GM18861 (cell line): ENCODE results near the gene ACTG1.

Experiments used
- ATAC-seq: cut with Tn5 transposase; IDR thresholded peaks from one replicate; pipeline ENCODE4 v1.9.1; 2021; ENCODE audit not compliant: unreplicated experiment

The ACTG1 gene

DNA sequence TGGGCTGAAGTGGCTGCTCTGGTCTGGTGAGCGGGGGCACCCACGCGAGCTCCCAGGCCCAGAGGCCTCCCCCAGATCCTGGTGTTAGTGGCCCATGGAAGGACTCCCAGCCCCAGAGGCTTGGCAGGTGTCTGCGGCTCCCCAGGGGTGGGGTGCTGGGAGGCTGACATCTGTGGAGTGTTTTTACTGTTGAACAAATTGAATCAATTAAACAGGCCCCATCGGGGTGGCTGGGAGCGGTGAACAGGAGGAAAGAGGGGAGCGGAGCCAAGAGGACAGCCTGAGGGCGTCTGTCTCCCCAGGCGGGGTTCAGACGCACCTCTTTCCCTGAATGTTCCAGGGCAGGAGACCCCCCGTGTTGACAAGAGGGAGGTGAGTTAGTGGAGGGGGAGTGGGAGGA lies 29.9 kb downstream of the ACTG1 start:
- no peak for ATAC-seq

DNA sequence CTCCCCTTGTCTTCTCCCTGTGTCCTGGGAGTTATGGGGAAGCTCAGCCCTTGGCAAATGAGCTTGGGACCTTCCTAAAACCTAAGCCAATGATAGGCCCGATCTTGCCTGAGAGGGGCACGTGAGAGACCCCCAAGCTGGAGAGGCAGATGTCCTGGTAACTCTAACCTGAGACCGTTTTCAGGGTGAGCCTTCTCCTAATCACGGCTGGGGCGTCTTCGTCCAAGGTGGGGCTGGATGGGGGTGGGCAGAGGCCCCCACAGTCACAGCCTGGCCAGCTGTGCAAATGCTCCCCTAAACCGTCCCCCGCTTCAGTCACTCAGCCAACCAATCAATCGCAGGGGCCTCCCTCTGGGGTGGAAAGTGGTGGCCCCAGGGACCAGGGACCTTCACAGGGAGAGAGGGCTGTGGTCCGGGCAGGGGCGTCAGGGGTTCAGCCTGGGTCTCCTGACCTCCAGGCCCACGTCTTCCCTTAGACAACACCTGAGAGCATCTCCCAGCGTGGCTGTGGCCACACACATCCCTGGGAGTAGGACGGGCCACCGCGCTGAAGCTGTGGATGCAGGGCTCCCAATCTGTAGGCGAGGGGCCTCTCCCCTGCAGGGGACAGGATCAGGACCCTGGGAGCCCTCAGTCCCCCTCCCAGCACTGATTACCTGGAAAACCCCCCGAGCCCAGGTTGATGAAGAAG lies 30.6 kb downstream of the ACTG1 start:
- no peak for ATAC-seq

DNA sequence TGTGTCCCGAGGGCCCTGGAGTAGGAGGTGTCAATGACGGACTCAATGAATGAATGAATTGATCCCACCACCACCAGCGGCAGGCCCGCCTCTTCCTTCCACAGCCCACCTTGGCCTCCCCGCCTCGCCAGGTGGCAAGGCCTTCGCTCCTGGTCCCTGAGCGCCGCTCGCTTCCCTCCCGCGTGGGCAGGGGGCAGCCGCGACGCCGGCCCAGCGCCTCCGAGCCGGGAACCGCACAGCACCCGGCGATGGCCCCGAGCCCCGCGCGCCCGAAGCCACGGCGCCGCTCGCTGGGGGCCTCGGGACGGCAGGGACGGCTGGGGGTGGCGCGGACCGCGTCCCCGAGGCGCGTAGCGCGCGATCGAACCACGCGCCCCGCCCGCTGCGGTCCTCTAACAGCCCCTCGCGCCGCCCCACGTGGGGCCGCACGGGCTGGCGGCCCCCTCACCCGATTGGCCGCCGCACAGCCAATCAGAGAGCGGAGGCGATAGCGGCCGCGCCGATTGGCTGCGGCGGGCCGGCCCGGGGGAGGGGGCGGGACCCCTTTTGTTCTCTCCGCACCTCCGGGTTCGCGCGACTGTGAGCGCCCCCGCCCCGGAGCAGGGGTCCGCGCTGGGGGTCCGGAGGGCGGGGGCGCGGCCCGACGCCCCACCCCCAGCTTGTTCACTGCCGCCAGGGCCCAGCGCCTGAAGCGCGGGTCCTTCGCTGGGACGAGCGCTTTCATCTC lies 31.4 kb downstream of the ACTG1 start:
- no peak for ATAC-seq

DNA sequence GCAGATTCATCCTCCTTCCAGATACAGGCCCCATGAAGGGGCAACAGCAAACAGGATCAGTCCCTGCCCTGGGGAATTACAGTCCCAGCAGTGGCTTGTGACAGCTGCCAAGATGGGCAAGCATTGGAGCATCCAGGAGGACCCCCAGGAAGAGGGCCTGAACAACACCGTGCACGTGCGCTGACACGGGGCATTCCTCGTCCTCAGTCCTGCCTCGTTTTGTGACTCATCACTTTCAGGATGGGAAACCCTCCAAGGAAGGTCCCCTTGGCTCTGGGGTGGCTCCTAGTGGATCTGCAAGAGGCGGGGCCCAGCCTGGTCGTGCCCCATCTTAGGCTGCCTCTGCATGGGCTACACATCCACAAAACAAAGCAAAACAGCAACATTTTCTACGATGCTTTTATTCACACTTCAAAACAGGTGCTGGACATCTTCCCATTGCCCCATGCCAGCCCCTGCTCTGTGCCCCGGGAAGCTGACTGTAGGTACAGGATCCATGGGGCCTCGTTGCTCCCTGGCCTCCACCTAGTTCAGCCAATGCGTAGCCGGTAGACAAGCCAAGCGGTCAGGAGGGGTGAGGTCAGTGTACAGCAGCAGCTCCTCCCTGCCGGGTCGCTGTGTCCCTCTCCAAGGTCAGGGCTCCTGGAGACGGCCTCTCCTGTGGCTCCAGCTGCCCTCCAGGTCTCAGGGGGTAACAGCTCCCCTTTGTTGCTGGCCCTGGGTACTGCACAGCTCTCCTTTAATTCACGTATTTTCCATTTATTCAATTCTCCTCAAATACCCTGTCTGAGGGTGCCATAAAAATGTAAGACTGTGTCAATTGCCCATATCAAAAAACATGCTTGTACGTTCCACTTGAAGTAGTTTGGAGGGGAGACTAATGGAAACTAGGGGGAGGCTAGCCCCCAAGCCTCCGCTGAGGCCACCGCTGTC lies 32.2 kb downstream of the ACTG1 start:
- ATAC-seq, result no peak

DNA sequence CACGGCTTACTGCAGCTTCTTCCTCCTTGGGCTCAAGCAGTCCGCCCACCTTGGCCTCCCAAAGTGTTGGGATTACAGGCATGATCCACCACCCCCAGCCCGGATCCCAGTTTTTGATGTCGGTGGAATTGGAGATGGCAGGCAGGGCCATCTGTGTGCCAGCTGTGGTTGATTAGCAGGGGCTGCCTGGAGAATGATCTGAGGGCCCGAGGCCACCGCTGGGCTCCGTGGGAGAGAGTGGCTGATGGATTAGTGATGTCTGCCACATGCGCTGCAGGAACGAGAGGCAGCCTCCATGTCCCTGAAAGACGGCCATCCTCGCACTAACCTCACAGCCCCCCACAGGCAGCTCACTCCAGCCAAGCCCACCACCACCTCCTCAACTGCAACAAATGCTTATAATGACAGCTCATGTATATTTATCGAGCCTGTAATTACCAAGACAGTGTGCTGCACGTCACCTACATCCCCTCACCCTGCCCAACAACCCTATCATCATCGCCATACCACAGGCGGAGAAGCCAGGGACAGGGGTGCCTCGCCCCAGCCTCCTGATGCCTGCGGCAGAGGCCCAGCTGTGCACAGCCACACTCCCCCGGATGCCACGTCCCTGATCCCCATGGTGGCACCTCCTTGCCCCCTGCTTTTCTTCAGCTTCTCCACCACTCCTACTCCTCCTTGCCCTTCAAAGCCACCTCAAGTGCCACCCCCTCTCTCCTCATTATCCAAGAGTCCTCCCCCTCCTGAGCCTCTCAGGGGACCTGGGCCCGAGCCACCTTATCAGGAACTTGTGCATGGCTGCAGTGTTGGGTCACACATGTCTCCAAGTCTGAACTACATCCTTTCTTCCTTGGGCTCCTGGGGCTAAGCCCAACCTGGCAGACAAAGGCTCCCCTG lies 33.2 kb downstream of the ACTG1 start:
- no peak for ATAC-seq

DNA sequence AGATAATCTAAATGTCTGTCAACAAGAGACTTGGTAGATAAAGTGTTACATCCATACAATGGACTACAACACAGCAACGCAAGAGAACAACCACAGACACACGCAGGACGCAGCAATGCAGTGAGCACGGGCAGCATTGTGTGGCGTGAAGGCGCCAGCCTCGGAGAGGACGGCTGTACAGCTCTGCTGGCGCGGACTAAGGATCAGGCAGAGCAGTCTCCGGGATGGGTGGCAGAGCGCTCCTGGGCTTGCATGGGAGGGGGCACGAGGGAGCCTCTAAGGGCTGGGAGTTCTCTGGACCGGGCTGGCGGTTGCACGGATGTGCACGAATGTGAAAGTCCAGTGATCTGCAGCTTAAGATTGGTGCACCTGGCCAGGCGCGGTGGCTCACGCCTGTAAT lies 34.5 kb downstream of the ACTG1 start:
- ATAC-seq, result no peak

DNA sequence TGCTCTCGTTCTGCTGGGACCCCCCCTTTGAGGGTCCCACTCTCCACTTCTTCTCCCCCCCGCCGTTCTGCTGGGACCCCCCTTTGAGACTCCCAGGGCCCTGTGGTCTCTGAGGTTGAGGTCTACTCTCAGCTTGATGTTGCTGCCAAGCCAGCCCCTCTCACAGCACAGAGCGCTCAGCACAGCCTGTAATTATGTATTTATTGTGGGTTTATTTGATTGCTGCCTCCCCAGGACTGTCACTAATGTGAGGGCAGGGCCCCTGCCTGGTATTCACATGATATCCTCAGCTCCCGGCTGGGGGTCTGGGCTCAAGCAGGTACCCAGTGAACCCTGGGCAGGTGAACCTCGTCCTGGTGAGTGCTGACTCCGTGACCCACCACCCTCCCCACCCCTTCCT lies 35.4 kb downstream of the ACTG1 start:
- ATAC-seq, result no peak

DNA sequence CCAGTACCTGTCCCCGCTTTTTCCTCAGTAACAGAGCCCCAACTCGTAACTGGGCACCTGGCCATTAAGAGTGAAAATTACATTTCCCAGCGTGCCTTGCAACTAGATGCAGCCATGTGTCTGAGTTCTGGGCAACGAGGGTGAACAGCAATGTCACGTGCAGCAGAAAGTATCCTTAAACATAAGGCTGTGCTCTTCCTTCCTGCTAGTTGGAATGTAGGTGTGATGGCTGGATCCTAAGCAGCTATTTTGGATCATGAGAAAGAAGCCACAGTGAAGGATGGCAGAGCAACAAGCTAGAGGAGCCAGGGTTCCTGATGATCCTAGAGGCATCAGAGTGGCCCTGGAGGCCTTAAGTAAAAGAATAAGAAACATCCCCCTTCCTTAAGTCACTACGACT lies 36.0 kb downstream of the ACTG1 start:
- no peak for ATAC-seq

DNA sequence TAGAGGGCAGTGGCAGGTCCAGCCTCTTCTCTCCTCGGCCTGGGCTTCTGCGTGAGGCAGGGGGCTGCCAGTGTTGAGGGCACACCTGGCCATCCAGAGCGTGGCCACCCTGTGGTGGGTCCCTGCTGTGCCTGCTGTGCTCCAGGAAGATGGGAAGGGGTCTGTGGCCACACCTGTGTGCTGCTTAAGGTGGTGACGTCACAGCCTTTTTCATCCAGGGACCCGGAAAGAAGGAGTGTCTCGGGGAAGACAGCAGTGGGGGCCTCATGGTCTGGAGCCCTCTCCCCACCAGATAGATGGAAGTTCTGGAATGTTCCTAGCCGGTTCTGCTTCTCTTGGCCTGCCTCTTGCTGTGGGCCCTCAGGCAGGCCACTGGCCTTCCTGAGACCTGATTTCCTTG lies 36.5 kb downstream of the ACTG1 start:
- no peak for ATAC-seq

DNA sequence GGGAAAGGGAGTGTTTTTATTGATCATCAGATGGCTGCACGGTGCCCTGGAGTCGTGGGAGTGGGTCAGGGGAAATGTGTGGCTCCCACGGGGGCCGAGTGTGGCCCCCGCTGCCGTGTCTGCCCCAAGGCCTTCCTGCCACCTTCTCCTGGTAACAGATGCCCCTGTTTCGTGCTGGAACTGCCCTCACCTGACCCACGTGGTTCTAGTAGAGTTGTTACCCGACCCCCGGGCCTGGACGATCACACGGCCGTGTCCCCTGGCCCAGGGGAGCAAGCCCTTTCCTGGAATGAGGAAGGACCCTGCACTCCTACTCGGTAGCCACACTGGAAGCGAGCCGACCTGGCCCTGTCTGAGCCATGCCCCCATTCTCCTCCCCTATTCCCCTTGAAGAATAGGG lies 37.6 kb downstream of the ACTG1 start:
- no peak for ATAC-seq

DNA sequence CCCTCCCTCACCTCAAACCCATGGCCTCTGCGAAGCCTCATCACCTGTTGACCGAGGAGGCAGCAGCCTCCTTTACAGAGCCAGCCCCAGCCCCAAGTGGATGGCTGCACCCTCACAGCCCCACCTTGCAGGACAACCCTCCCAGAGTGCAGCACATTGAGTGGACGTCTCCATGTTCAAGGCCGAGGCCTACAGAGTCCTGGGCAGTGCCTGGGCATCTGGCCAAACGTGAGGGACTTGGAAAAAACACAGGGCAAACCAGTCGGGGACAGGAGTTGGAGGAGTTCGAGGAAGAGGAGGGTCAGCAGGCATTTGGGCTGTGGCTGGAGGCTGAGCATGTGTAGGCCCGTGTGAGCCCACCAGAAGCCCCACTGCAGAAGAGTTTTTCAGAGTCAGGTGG lies 39.6 kb downstream of the ACTG1 start:
- no peak for ATAC-seq

DNA sequence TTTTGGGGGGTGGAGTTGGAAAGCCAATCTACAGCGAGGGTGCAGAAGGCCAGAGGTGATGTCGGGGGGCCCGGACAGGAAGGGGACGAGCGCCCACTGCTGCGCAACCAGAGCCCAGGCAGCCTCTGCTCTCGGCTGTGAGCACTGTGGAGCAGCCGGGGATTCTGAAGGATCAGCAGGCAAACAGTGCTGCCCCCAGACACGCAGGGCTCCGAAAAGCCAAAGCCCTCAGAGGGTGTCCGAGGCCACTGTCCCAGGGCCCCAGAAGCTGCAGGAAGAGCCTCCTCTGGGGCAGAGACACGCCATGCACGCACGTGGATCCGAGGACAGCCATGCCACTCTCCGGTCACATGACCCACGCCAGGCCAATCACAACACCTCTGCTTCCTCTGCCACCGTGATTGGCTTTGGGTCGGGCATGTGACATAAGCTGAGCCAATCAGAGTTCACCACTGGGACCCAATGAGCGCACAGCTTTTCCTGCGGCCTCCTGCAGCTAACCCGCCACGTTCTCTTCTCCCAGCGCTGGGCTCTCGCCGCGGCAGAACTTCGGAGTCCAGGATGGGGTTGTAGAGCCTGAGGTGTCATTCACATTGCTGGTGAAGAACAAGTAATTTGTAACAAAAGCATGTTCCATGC lies 40.7 kb downstream of the ACTG1 start:
- no peak for ATAC-seq

DNA sequence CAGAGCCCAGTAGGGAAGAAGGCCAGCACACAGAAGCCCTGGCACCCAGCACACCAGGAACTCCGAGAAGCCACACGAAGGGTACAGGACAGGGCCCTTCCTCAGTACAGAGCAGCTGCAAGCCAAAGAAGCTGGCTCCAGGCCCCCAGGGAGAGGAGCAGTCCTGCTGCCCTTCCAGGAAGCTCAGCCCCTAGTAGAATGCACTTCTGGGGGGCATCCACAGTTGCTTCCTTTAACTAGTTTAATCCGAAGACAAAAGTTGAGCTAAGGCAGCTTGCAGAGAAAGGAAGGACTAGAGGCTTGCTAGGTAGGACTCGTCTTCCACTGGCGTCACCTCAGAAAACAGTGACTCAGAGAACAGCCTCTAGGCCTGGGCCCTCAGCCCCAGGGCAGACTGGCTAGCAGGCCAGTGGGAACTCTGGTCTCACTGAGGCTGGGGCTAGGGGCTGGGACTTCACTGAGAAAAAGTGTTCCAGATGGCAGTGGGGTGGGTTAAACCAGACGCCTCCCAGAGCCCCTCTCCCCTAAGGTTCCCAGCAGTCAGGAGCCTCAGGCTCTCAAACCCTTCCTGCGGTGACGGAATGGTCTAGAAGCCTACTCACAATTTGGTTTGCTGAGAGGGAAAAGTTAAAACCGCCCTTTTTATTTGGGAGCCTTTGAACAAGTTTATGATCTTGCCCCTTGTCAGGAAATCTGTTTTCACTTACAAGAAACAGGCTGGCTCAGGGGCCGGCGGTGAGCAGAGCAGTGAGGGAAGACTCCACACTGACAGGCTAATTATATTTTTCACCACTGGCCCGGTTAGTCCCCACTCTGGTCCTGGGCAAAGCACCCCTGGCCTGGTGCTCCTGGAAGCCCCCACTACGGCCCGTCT lies 41.4 kb downstream of the ACTG1 start:
- no peak for ATAC-seq

DNA sequence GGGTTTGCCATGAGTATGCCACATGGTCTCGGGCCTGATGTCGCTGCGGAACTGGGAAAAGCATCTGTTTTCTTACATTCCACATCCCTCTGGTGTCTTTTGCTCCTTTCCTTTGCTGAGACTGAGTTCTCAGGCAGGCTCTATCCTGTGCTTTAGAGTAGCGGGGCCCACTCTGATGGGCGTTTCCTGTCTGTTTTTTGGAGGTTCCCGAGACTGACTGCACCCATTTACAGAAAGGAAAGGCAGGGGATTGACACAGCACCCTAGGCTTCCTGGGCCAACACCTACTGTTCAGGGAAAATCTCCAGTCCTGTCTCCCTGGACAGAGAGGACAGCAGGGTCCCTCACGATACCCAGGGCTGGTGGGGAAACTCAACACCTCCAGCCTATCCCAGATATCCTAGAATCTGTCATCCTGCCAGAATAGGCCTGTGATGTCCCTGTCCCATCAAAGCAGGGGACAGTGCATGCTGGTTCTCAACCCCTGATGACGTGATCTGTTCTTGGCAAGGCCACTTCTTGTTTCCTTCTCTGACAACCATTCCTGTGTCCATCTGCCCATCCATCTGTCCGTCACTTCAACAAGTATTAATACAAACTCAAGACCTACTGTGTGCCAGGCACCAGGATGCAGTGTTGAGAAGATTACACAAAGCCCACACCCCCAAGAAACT lies 42.2 kb downstream of the ACTG1 start:
- no peak for ATAC-seq

DNA sequence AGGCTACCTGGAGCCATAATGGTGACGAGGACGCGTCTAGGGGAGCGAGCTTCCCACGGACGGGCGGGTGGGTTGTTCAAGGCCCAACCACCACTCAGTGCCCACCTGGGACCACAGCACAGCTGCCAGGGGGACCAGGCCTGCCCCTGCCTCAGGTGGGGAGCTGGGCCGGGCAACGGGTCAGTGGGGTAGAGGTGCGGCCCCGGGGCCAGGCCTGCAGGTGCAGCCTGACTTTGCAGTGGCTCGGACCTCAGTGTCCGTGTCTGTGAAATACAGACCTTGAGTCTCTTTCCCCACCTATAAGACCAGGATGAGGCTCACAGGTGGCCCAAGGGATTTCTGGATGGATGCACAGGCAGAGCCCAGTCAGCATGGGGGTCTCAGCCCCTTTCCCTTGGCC lies 43.3 kb downstream of the ACTG1 start:
- no peak for ATAC-seq

DNA sequence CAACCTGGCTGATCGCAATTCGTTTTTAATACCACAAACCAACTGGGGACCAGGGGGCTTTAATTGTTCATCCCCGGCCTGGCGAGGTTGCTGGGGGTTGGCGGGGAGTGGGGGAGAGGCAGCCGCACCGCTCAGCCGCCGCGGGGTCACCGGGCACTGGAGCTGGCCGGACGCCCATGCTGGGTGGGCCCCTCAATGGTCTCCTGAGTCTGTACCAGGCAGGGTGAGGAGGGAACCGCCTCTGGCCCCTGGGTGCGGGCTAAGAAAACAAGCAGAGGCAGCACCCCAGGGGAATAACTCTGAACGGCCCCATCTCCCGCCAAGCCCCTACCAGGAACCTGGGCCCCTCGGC lies 43.9 kb downstream of the ACTG1 start:
- ATAC-seq, result no peak

DNA sequence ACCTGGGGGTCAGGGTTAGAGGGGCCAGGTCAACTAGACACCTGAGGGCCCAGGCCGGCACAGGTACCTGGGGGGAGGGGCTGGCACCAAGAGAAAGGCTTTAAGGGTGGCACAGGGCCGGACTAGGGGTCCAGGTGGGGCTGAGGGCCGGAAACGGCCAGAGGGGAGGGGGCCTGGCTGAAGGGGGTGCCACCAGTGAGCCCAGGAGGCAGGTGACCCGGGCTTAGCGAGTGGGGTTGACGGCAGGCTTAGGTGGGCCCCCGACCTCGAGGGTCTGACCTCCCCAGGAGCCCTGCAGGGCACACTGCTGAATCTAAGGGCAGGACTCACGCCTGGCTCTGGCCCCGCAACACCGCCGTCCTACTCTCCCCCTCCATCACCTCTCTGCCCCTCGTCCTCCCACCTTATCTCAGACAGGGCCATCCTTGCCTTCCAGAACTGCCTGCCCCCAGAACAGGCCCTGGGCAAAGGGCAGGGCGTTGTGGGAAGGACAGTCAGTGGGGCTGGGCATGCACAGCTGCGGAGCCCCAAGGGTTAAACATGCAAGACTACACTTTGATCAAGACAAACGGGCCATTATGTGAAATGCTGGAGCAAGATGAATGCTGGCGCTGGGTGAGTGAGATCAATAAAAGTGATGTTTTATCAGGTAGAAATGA lies 44.4 kb downstream of the ACTG1 start:
- no peak for ATAC-seq
